ENCODE data around the gene GABARAP. TPM values are rescaled to one million over a fixed set of nuclear protein-coding genes. Genes with fewer than 3 reads are reported as not detected.
A peak's percentile ranks its signal among the peaks of the same experiment; 100 is the strongest.

Gene GABARAP
- total RNA-seq, 1 experiment from 2014 or later, result 226 TPM

- POLR2A ChIA-PET, result no interaction called here
These were observed 13.3 kb downstream of the GABARAP start for GRCh38 chr17:7228920-7229319.

GRCh38 chr17:7226721-7227710 is 15.2 kb downstream of the GABARAP start:
- no peak for TF ChIP-seq CTCF (IDR thresholded peaks at IDR 0.05; ENCODE audit: unreplicated experiment)
- intact Hi-C loops (cut with micrococcal nuclease), result no loop called here
- H3K9me3 Mint-ChIP-seq (ENCODE audit: unreplicated experiment), result no peaks in the 10 kb centered on the region
- H3K27ac Mint-ChIP-seq (ENCODE audit: low read depth, unreplicated experiment), result peak overlapping the region; percentile 84
- H3K4me1 Mint-ChIP-seq (ENCODE audit: insufficient read depth, unreplicated experiment), result peaks cover 15% of the 10 kb centered on the region
- peaks cover 86% of the 10 kb centered on the region for H3K36me3 Mint-ChIP-seq (ENCODE audit: insufficient read depth, unreplicated experiment)
- DNase-seq (ENCODE audit: unreplicated experiment), result no peak
- H3K27me3 Mint-ChIP-seq (ENCODE audit: insufficient read depth, unreplicated experiment), result no peaks in the 10 kb centered on the region
- no peak overlapping the region for H3K4me3 Mint-ChIP-seq (ENCODE audit: unreplicated experiment)
- ChIA-PET CTCF (interaction anchor here (1.0 kb wide), 1 partner anchor 13 kb away, joined by 3 read pairs; no protein-coding TSS in a partner anchor), POLR2A (no interaction called here)
- no TSS peak for BruUV-seq (replicated peaks)

More at GRCh38 chr17:7228920-7229319, 13.3 kb downstream of the GABARAP start:
- Mint-ChIP-seq H3K27me3 (ENCODE audit: insufficient read depth, unreplicated experiment) (no peaks in the 10 kb centered on the region), H3K4me1 (ENCODE audit: insufficient read depth, unreplicated experiment) (peaks cover 18% of the 10 kb centered on the region), H3K4me3 (ENCODE audit: unreplicated experiment) (no peak overlapping the region), H3K9me3 (ENCODE audit: unreplicated experiment) (no peaks in the 10 kb centered on the region), H3K27ac (ENCODE audit: low read depth, unreplicated experiment) (peak overlapping the region; percentile 84), H3K36me3 (ENCODE audit: insufficient read depth, unreplicated experiment) (peaks cover 78% of the 10 kb centered on the region)
- TF ChIP-seq CTCF (IDR thresholded peaks at IDR 0.05; ENCODE audit: unreplicated experiment), result no peak
- DNase-seq (ENCODE audit: unreplicated experiment), result no peak
- CTCF ChIA-PET, result interaction anchor here (1.1 kb wide), 1 partner anchor 183 kb away, joined by 4 read pairs; no protein-coding TSS in a partner anchor
- intact Hi-C loops (cut with micrococcal nuclease), result no loop called here
- BruUV-seq (replicated peaks), result no TSS peak

- ChIA-PET POLR2A (interaction anchor here (9.0 kb wide), 1 partner anchor 11 kb away, joined by 278 read pairs; the partner anchor contains the start of genes DVL2, GABARAP and PHF23), CTCF (no interaction called here)
- intact Hi-C loops (cut with micrococcal nuclease), result no loop called here
- no peaks in the 10 kb centered on the region for H3K9me3 Mint-ChIP-seq (ENCODE audit: unreplicated experiment)
- BruUV-seq (replicated peaks), result no TSS peak
- no peak overlapping the region for H3K27ac Mint-ChIP-seq (ENCODE audit: low read depth, unreplicated experiment)
- no peak overlapping the region for H3K4me3 Mint-ChIP-seq (ENCODE audit: unreplicated experiment)
- peaks cover 23% of the 10 kb centered on the region for H3K4me1 Mint-ChIP-seq (ENCODE audit: insufficient read depth, unreplicated experiment)
- H3K36me3 Mint-ChIP-seq (ENCODE audit: insufficient read depth, unreplicated experiment), result peaks cover 84% of the 10 kb centered on the region
- no peak for TF ChIP-seq CTCF (IDR thresholded peaks at IDR 0.05; ENCODE audit: unreplicated experiment)
- no peak for DNase-seq (ENCODE audit: unreplicated experiment)
- H3K27me3 Mint-ChIP-seq (ENCODE audit: insufficient read depth, unreplicated experiment), result no peaks in the 10 kb centered on the region
These were observed 16.4 kb downstream of the GABARAP start for GRCh38 chr17:7225711-7226331.

GRCh38 chr17:7224661-7225111 is 17.6 kb downstream of the GABARAP start:
- intact Hi-C loops (cut with micrococcal nuclease), result no loop called here
- BruUV-seq (replicated peaks), result TSS peak; percentile 41
- ChIA-PET POLR2A (interaction anchor here (9.0 kb wide), 1 partner anchor 12 kb away, joined by 278 read pairs; the partner anchor contains the start of genes DVL2, GABARAP and PHF23), CTCF (no interaction called here)
- DNase-seq (ENCODE audit: unreplicated experiment), result no peak
- Mint-ChIP-seq H3K4me1 (ENCODE audit: insufficient read depth, unreplicated experiment) (peaks cover 30% of the 10 kb centered on the region), H3K9me3 (ENCODE audit: unreplicated experiment) (no peaks in the 10 kb centered on the region), H3K4me3 (ENCODE audit: unreplicated experiment) (no peak overlapping the region), H3K27ac (ENCODE audit: low read depth, unreplicated experiment) (no peak overlapping the region), H3K36me3 (ENCODE audit: insufficient read depth, unreplicated experiment) (peaks cover 88% of the 10 kb centered on the region), H3K27me3 (ENCODE audit: insufficient read depth, unreplicated experiment) (no peaks in the 10 kb centered on the region)
- TF ChIP-seq CTCF (IDR thresholded peaks at IDR 0.05; ENCODE audit: unreplicated experiment), result no peak
